Fibroblast of peridontal ligament (primary cell): ENCODE results near the gene PRPF4.

Experiments used
- DNase-seq: peaks from one replicate; pipeline ENCODE4 v3.0.0-alpha.2; 2010; ENCODE audit errors: extremely low read depth

Gene PRPF4

DNA sequence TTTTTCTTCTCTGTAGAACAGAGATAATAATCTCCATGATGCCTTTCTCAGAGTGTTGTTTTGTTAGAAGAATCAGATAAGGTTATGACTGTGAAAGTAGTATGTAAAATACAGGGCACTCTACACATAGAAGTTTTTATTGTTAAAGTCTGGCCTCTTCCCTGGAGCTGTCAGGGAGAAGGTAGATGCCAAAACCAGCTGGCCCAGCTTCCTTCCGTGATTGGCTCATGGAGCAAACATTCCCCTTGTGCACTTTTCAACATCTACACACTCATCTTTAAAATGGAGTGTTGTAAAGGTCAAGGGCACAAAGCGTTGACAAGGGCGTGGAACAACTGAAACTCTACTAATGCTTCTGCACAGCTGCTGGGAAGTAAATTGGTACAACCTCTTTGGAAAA lies 35.1 kb downstream of the PRPF4 start:
- DNase-seq, result no peak

DNA sequence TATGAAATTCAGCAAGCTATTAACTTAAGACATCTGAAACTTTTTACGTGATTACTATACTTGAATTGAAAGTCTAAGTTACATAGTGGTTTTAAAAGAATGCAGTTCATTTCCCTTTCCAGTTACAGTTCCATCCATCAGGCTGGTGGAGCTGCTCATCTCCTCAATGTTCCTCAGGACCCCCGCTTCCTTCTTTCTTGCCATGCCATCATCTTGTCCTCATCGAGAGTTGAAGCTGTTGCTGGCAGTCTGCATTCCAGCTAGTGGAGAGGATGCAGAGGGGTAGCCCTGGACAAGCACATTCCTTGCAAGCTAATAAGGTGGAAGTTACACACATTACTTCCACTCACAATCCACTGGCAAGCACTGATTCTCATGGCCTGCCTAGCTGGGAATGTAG lies 36.5 kb downstream of the PRPF4 start:
- DNase-seq, result peak; percentile 38

DNA sequence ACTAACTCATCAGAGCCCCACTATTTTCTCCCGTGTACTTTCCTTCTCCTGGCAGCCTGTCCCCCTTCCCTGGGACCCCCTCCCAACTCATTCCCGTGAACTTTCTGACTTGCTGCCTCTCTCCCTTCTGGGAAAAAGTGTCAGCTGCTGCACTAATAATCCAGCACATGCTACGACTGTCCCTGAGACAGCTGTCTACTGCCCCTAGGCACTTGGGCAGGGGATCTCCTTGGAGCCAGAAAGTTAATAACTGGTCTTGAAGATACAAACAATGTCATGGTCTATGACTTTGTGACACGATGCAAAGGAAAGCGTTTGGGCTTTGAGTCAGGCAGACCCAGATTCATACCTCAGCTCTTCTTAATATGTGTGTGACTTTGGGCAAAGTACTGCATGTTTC lies 37.8 kb downstream of the PRPF4 start:
- no peak for DNase-seq

DNA sequence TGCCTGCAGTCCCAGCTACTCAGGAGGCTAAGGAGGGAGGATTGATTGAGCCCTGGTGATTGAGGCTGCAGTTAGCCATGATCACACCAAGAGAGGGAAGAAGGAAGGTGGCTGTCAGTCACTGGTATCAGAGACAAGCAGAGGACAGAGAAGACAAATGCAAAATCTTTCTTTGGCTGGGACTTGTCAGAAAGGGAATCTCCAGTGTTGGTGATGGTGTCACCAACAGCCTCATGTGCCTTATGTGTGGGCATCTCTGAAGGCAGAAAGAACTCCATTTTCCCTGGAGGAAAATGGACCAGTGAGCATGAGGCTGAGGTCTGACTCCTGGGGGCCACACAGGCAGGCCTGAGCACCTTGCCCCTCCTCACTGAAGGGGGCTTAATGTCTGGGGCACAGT lies 39.8 kb downstream of the PRPF4 start:
- DNase-seq, result no peak

DNA sequence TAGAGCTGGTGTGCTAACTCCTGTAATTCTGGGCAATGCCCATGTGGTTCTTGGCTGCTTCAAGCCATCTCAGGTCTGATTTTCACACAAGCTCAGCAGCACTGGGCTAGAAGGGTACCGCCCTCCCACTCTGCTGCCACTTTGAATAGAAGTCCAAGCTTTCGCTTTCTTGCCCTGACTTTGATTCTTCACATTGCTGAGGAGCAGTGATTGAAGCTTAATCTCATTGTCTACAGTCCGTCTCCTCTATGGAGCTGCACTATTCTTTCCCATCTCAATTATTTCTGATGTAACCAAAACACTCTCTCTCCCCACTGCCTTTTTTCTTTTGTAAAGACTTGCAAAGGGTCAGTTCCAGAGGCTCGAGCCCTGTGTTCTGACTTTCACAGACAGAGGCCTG lies 40.6 kb downstream of the PRPF4 start:
- DNase-seq, result no peak

DNA sequence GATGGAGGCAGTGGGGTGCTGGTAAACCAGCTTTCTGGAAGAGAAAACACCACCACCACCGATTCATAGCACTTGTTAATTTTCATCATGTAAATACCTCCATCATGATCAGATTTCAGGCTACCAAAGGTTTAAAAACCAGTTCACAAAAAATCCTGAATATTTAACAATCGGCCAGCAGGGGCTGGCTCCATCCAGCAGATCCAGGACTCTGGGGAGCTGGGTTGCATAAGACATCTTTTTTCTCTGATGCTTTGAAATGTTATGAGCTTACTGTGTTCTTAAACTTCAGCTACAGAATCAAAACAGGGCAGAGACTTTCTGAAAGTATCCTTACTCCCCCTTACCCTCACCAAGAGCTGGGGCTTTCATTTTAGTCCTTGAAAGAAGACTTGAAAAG lies 42.3 kb downstream of the PRPF4 start:
- peak; percentile 80 for DNase-seq

DNA sequence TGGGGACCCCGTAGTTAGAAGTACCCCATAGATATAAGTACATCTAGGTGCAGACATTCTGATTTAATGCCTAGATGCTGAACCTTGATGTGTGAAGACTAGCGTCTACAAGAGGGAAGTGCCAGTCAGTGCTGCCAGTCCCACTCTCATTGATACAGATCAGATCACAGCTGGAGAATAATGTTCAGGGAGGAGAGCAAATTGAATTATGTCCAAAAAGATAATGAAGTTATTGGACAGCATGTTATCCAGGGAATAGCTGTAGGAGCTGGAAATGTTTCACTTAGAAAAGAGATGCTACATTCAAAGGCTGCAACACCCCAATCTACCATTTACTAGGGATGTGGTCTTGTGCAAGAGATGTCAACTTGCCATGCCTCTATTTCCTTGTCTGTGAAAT lies 43.6 kb downstream of the PRPF4 start:
- DNase-seq, result no peak

DNA sequence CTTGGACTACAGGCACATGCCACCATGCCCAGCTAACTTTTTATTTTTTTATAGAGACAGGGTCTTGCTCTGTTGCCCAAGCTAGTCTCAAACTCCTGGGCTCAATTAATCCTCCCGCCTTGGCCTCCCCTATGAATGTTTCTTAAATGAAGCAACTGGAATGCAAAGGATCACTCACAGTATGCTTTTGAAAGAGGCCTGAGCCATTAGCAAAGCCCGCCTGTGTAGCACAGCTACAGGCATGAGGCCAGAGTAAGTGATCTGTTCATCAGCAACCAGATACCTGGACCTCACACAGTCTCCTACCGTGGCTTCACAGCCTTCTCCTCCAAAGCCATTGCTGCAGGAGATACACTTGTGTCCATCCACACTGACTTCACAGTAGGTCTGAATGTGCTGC lies 44.6 kb downstream of the PRPF4 start:
- no peak for DNase-seq

DNA sequence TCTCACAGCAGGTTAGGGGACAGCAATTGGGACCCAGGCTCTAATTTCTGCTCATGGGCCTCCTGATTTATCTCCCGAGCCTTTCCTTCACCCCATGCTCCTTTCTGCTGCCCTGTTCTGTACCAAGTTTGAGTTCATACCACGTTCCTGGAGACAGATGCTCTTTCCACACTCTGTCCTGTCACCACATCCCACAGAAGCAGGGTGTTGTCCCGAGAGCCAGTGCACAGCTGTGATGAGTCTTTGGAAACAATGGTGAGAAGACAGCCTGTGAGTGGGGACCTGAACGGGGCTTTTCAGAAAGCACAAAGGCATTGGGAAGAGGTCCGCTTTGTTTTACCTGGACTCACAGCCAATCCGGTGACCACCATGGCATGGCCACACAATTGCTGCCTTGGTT lies 47.2 kb downstream of the PRPF4 start:
- DNase-seq, result no peak

DNA sequence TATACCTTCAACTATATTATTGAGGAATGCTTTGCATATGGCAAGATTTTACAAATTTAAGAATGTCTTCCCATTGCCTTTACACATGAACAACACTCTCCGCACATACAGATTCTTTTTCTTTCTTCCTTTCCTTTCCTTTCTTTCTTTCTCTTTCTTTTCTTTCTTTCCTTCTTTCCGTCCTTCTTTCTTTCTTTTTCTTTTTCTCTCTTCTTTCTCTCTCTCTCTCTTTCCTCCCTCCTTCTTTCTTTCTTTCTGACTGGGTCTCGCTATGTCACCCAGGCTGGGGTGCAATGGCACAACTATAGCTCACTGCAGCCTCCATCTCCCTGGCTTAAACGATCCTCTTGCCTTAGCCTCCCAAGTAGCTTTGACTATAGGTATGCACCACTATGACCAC lies 50.8 kb downstream of the PRPF4 start:
- no peak for DNase-seq

DNA sequence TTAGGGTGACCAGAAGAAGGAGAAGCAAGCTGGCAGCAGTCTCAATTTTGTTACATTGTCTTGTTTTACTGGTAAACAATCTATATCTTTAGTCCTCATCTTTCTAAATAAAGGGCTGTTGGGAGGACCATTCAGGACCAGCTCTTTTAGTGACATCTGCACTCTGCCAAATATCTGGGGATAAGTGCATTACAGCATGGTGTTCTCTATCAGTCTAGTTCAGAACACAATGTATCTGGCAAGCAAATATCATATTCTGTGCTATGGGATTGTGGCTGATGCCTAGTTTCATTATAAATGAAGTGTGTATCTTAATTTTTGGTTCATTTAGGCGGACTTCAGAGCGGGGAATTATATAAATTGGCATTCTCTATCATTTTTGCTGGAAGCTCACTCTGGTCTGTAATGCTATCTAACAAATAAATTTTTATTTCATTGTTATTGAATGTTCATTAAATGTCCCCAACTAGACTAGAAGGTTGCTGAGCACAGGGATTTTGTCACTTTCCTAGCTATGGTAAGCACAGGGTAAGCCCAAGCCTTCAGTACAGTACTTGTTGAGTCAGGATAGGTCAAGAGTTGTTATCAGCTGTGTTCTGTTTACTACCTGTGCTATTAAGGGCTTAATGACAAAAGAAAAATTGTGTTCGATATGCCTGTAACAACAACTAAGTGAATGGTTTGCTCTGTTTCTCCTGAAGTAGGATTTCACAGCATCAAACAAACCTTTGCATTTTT lies 52.8 kb downstream of the PRPF4 start:
- DNase-seq, result no peak

DNA sequence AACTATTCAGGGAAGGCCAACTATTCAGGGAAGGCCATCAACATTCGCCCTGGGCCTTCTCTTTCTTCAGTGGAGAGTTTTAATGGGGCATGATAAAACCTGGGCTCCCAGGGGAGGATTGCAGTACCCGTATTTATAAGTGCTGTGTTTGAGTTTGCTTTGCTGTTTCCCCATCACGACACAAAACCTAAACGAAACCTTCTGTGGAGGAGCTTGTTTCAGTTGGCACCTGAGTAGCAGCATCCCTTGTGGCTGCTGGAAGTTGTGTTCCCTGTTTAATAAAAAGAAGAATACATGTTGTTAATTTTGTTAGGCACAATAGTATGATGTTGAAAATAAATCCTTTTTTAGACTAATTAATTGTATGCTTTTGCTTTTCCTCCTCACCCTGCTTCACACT lies 56.3 kb downstream of the PRPF4 start:
- no peak for DNase-seq

DNA sequence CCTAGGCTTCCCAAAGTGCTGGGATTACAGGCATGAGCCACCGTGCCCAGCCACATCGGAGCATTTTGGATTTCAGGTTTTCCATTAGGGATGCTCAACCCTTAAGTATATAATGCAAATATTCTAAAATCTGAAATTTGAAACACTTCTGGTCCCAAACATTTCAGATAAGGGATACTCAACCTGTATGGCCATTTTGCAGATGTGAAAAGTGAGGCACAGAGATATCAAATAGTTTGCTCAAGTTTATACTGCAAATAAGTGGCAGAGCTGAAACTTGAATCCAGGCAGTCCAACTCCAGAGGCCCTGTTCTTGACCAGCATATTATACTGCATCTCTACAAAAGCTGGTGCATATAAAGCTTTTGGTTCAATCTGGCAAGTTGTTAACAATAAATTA lies 62.3 kb downstream of the PRPF4 start:
- no peak for DNase-seq

DNA sequence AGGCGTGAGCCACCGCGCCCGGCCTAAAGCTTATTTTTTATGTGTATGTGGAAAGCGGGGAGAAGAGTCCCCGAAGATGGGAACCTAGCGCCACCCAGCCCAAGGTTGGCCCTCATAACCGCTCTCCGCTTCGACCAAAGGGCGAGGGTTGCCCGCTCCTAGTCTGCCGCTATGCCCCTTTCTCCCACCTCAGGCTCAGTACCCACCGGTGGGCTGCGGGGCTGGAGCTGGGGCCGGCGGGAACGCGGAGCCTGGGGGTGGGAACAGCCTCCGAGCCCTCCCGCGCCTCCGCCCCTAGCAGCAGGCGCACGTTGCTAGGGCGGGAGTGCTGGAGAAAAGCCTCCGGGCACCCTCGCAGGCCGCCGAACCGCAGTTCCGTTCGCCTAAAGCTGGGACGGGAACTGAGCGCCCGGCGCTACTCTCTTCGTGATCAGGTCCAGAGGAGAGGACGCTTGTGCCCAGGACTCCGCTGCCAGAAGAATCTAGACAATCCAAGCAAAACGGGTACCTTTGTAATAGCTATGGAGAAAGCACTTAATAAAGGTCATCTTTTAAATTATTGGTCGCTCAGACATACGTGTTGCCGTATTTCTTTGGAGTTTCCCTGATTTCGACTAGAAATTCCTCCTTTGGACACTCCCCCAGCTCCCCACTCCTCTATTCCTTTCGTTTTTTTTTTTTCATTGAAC lies 64.7 kb downstream of the PRPF4 start, which contains the start of gene WDR31:
WDR31 (minus strand) TSS at position 265 of the 689 bp plus-strand sequence. CDS start 8,253 bp downstream, outside the sequence.
- DNase-seq, result peak; percentile 89

DNA sequence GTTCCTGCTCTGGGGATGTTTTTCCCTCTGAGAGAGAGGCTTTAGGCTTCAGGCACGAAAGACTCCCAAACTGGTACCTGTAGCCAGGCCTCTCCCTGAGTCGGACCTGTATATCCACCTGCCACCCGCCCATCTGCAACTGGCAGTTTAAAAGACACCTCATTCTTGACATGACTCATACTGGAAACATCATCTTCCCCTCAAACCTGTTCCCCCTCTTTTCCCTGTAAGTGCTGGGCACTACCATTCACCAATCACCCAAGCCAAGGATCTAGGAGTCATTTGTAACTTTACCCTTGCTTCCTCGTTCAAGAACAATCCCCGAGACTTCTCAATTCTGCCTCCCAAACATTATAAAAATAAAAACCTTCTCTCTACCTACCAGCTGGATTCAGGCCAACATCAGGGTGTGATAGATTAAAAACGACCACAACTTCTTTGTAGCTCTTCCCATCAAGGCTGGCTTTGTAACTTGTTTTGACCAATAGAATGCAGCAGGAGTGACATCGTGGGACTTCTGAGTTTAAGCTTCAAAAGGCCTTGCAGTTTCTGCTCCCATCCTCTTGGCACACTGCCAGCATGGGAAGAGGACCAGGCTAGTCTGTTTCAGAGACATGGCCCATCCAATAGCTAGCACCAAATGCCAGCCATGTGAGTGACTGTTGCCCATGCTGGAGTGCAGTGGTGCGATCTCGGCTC lies 66.4 kb downstream of the PRPF4 start:
- DNase-seq, result no peak
